Measurements from ENCODE around the gene NXN. TPM values are rescaled to one million over a fixed set of nuclear protein-coding genes. Genes with fewer than 3 reads are reported as not detected.
"Not testable (repeated sequence)": the region's sequence is repeated elsewhere in the genome, so short reads cannot be mapped to it uniquely, and the experiment has no call there.

Gene NXN
- total RNA-seq, 6 experiments from 2014 or later, result 81.7 to 93.8 (median 92.2) TPM

DNA sequence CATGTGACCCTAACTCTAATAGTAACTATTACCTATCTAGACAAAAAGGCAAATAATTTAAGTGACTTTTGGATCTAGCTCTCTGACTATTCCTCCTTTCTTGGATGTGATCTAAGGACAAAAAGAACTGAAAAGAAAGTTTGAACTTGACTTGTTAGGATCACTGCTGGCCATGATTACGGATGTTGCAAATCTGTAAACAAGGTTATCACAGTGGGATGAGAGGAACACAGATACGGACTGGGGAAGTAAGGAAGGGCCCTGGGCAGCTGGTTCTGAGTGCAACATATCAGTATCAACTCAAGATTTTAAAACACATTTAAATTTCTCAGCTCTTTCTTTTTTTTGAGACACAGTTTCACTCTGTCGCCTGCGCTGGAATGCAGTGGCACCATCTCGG lies 118.8 kb downstream of the NXN start:
- Mint-ChIP-seq H3K27ac (no peak overlapping the region), H3K4me1 (ENCODE audit: low read depth) (peaks cover 18% of the 10 kb centered on the region), H3K9me3 (no peaks in the 10 kb centered on the region), H3K4me3 (no peak overlapping the region), H3K27me3 (ENCODE audit: insufficient read depth) (peaks cover 5% of the 10 kb centered on the region), H3K36me3 (ENCODE audit: low read depth) (peaks cover 9% of the 10 kb centered on the region)
- DNase-seq, result no peak
- TF ChIP-seq, protein P1, sequence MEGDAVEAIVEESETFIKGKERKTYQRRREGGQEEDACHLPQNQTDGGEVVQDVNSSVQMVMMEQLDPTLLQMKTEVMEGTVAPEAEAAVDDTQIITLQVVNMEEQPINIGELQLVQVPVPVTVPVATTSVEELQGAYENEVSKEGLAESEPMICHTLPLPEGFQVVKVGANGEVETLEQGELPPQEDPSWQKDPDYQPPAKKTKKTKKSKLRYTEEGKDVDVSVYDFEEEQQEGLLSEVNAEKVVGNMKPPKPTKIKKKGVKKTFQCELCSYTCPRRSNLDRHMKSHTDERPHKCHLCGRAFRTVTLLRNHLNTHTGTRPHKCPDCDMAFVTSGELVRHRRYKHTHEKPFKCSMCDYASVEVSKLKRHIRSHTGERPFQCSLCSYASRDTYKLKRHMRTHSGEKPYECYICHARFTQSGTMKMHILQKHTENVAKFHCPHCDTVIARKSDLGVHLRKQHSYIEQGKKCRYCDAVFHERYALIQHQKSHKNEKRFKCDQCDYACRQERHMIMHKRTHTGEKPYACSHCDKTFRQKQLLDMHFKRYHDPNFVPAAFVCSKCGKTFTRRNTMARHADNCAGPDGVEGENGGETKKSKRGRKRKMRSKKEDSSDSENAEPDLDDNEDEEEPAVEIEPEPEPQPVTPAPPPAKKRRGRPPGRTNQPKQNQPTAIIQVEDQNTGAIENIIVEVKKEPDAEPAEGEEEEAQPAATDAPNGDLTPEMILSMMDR (IDR thresholded peaks at IDR 0.05), result no peak

DNA sequence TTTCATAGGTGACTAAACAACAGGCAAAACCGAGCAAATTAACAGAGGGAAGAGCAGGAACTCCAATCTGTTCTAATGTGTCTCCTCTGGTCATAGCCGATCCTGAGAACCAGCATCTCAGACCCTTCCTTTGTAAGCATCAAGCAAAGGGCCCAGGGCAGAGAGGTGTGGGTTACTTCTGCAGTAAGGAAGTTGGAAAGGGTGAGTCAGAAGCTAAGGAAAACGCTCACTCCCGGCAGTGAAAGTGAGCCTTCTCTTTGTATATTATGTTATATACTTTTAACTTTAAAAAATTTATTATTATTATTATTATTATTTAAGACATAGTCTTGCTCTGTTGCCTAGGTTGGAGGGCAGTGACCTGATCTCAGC lies 119.8 kb downstream of the NXN start:
- peaks cover 18% of the 10 kb centered on the region for H3K4me1 Mint-ChIP-seq (ENCODE audit: low read depth)
- peak; percentile 32 for DNase-seq
- peaks cover 5% of the 10 kb centered on the region for H3K27me3 Mint-ChIP-seq (ENCODE audit: insufficient read depth)
- H3K27ac Mint-ChIP-seq, result peak overlapping the region; percentile 89
- peak overlapping the region; percentile 69 for H3K4me3 Mint-ChIP-seq
- TF ChIP-seq, protein P1 (IDR thresholded peaks at IDR 0.05), result no peak
- peaks cover 9% of the 10 kb centered on the region for H3K36me3 Mint-ChIP-seq (ENCODE audit: low read depth)
- no peaks in the 10 kb centered on the region for H3K9me3 Mint-ChIP-seq

DNA sequence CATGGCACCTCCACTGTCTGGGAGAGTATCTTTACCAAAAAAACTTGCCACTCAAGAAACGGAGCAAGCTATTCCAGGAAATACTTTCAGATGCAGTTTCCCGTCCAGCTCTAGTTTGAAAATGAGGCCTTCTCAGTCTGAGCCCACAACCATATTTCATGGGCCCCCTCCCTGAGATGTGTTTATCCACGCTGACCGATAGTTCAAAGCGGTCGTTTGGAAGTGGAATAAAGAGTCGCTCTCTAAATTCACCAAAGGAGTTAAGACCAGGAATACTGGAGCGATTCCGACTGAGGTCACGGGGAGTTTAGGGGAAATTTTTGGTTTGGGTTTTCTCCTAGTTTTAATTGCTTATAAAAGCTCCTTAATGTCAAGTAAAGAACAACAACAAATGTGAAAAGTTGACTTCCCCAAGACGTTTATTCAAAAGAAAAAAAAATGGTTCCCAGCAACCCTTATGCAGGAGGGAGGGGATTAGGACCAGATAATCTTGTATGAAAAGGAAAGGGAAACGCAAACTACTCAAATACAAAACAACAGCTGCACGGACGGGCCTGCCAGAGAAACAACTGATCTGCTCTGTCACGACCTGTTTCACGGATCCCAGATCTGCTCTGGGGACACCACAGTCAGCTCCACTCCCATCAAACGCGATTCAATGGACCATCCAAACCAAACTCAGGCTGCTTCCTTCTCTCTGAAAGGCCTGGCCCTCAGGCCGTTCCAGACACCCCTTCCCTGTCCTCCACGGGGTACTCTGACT lies 120.3 kb downstream of the NXN start:
- peak overlapping the region; percentile 69 for H3K4me3 Mint-ChIP-seq
- TF ChIP-seq, protein P1 (IDR thresholded peaks at IDR 0.05), result no peak
- H3K9me3 Mint-ChIP-seq, result no peaks in the 10 kb centered on the region
- H3K27me3 Mint-ChIP-seq (ENCODE audit: insufficient read depth), result peaks cover 4% of the 10 kb centered on the region
- peak overlapping the region; percentile 89 for H3K27ac Mint-ChIP-seq
- no peak for DNase-seq
- H3K36me3 Mint-ChIP-seq (ENCODE audit: low read depth), result peaks cover 7% of the 10 kb centered on the region
- peaks cover 18% of the 10 kb centered on the region for H3K4me1 Mint-ChIP-seq (ENCODE audit: low read depth)

DNA sequence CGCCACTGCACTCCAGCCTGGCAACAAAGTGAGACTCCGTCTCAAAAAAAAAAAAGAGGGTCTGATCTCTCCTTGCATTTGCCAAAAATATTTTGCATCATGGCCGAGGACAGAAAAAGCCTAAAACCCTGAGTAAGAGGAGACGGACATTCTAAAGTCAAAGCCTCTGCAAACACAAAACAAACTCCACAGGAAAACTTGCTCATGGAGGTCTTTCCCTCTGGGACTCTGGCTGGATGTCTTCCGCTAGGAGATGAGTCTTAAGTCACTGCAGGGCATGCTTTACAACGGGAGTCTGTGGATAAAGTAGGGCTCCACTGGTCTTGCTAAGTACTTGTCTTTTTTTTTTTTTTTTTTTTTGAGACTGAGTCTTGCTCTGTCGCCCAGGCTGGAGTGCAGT lies 123.4 kb downstream of the NXN start:
- TF ChIP-seq, protein P1 (IDR thresholded peaks at IDR 0.05), result no peak
- Mint-ChIP-seq H3K9me3 (no peaks in the 10 kb centered on the region), H3K27me3 (ENCODE audit: insufficient read depth) (peaks cover 3% of the 10 kb centered on the region), H3K4me1 (ENCODE audit: low read depth) (peaks cover 30% of the 10 kb centered on the region), H3K36me3 (ENCODE audit: low read depth) (no peaks in the 10 kb centered on the region), H3K4me3 (no peak overlapping the region), H3K27ac (no peak overlapping the region)
- DNase-seq, result no peak

DNA sequence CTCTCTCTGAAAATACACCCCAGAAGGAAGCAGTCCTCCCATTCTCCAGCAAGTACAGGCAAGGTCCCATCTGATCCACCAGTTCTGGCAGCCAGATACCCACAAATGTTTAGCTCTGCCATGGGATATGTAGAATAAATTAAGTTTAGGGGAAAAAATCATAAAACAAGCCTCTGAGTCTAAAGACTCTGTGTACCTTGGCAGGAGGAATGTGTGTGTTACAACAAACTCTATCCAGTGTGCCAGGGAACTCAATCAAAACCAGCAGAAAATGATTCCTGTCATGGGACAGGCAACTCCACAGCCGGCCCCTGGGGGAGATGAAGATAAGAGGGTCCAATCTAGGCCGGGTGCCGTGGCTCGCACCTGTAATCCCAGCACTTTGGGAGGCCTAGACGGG lies 124.0 kb downstream of the NXN start:
- no peak for DNase-seq
- Mint-ChIP-seq H3K27ac (no peak overlapping the region; the same call in 1 of the 2 replicates), H3K4me1 (ENCODE audit: low read depth) (peaks cover 31% of the 10 kb centered on the region), H3K27me3 (ENCODE audit: insufficient read depth) (peaks cover 3% of the 10 kb centered on the region), H3K9me3 (no peaks in the 10 kb centered on the region), H3K4me3 (no peak overlapping the region), H3K36me3 (ENCODE audit: low read depth) (no peaks in the 10 kb centered on the region)
- TF ChIP-seq, protein P1 (IDR thresholded peaks at IDR 0.05), result no peak

DNA sequence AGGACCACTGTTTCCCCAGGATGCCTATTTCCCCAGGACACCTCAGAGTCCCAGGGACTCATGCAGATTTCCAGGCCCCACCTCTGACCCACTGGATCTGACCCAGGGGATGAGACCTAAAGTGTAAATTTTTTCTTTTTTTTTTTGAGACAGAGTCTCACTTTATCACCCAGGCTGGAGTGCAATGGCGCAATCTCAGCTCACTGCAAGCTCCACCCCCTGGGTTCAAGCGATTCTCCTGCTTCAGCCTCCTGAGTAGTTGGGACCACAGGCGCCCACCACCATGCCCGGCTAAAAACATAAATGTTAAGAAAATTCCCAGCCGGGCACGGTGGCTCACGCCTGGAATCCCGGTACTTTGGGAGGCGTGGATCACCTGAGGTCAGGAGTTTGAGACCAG lies 126.7 kb downstream of the NXN start:
- H3K4me3 Mint-ChIP-seq; DNase-seq; H3K27me3 Mint-ChIP-seq (ENCODE audit: insufficient read depth); H3K9me3 Mint-ChIP-seq; H3K27ac Mint-ChIP-seq; H3K36me3 Mint-ChIP-seq (ENCODE audit: low read depth): not testable (repeated sequence)
- peaks cover 28% of the 10 kb centered on the region for H3K4me1 Mint-ChIP-seq (ENCODE audit: low read depth)
